ENCODE data around the gene C1orf52. TPM values are rescaled to one million over a fixed set of nuclear protein-coding genes. Genes with fewer than 3 reads are reported as not detected.

Gene C1orf52
- total RNA-seq, 2 experiments from 2014 or later, result 62.4 to 66.6 TPM

- H3K9me3 Mint-ChIP-seq, result no peaks in the 10 kb centered on the region
- ChIA-PET POLR2A (interaction anchor here (1.7 kb wide), 1 partner anchor 27 kb away, joined by 4 read pairs; no protein-coding TSS in a partner anchor), CTCF (interaction anchor here (0.6 kb wide), 2 partner anchors 121 to 179 kb away, joined by 3 to 5 read pairs; no protein-coding TSS in a partner anchor)
- no peak overlapping the region for H3K4me3 Mint-ChIP-seq
- Histone ChIP-seq H3K27me3 (ENCODE audit: control insufficient read depth in 1 of 2, insufficient read depth in 2 of 2, low read length in 2 of 2) (no peaks in the 10 kb centered on the region), H3K36me3 (ENCODE audit: insufficient read depth, low read length) (no peaks in the 10 kb centered on the region), H3K4me3 (ENCODE audit: low read length) (no peak overlapping the region), H3K27ac (ENCODE audit: low read depth in 1 of 2, low read length in 2 of 2) (no peak overlapping the region), H3K4me1 (ENCODE audit: insufficient read depth, low read length) (no peaks in the 10 kb centered on the region), H3K9me3 (ENCODE audit: control insufficient read depth in 1 of 2, insufficient read depth in 1 of 2, low read length in 2 of 2) (no peaks in the 10 kb centered on the region)
- H3K27me3 Mint-ChIP-seq, result no peaks in the 10 kb centered on the region
- no peak overlapping the region for H3K27ac Mint-ChIP-seq
- H3K4me1 Mint-ChIP-seq (ENCODE audit: low read depth), result no peaks in the 10 kb centered on the region
- ATAC-seq (ENCODE audit: poor library complexity), result no peak
- H3K36me3 Mint-ChIP-seq (ENCODE audit: low read depth), result no peaks in the 10 kb centered on the region
- no peak for DNase-seq
- no peak for TF ChIP-seq CTCF (IDR thresholded peaks at IDR 0.05)
- intact Hi-C loops (cut with DNase I, micrococcal nuclease), result no loop called here
Observed at GRCh38 chr1:85228972-85229371, 30.5 kb downstream of the C1orf52 start.

GRCh38 chr1:85225624-85226380, 33.7 kb downstream of the C1orf52 start:
- H3K4me3 Mint-ChIP-seq, result no peak overlapping the region
- no peaks in the 10 kb centered on the region for H3K36me3 Mint-ChIP-seq (ENCODE audit: low read depth)
- CTCF ChIA-PET, result interaction anchor here (1.2 kb wide), 1 partner anchor 10 kb away, joined by 3 read pairs; no protein-coding TSS in a partner anchor
- ATAC-seq (ENCODE audit: poor library complexity) (no peak), DNase-seq (no peak)
- intact Hi-C loops (cut with DNase I, micrococcal nuclease), result no loop called here
- no peaks in the 10 kb centered on the region for H3K9me3 ChIP-seq (ENCODE audit: control insufficient read depth in 1 of 2, insufficient read depth in 1 of 2, low read length in 2 of 2)
- no peaks in the 10 kb centered on the region for H3K27me3 Mint-ChIP-seq
- TF ChIP-seq CTCF (IDR thresholded peaks at IDR 0.05), result no peak
- no peaks in the 10 kb centered on the region for H3K4me1 Mint-ChIP-seq (ENCODE audit: low read depth)
- H3K9me3 Mint-ChIP-seq, result no peaks in the 10 kb centered on the region
- no peak overlapping the region for H3K27ac ChIP-seq (ENCODE audit: low read depth in 1 of 2, low read length in 2 of 2)
- no peaks in the 10 kb centered on the region for H3K4me1 ChIP-seq (ENCODE audit: insufficient read depth, low read length)
- H3K36me3 ChIP-seq (ENCODE audit: insufficient read depth, low read length), result no peaks in the 10 kb centered on the region
- H3K27ac Mint-ChIP-seq, result no peak overlapping the region
- POLR2A ChIA-PET, result no interaction called here
- H3K4me3 ChIP-seq (ENCODE audit: low read length), result no peak overlapping the region
- H3K27me3 ChIP-seq (ENCODE audit: control insufficient read depth in 1 of 2, insufficient read depth in 2 of 2, low read length in 2 of 2), result no peaks in the 10 kb centered on the region

- CTCF ChIA-PET, result interaction anchor here (1.2 kb wide), 1 partner anchor 9 kb away, joined by 3 read pairs; no protein-coding TSS in a partner anchor
- Histone ChIP-seq H3K9me3 (ENCODE audit: control insufficient read depth in 1 of 2, insufficient read depth in 1 of 2, low read length in 2 of 2) (no peaks in the 10 kb centered on the region), H3K36me3 (ENCODE audit: insufficient read depth, low read length) (no peaks in the 10 kb centered on the region), H3K4me3 (ENCODE audit: low read length) (no peak overlapping the region), H3K27ac (ENCODE audit: low read depth in 1 of 2, low read length in 2 of 2) (no peak overlapping the region), H3K4me1 (ENCODE audit: insufficient read depth, low read length) (no peaks in the 10 kb centered on the region), H3K27me3 (ENCODE audit: control insufficient read depth in 1 of 2, insufficient read depth in 2 of 2, low read length in 2 of 2) (no peaks in the 10 kb centered on the region)
- Mint-ChIP-seq H3K4me1 (ENCODE audit: low read depth) (no peaks in the 10 kb centered on the region), H3K27me3 (peaks cover 4% of the 10 kb centered on the region), H3K27ac (no peak overlapping the region), H3K9me3 (no peaks in the 10 kb centered on the region), H3K36me3 (ENCODE audit: low read depth) (no peaks in the 10 kb centered on the region), H3K4me3 (no peak overlapping the region)
- POLR2A ChIA-PET, result interaction anchor here (1.0 to 1.1 kb wide), 2 partner anchors 15 to 24 kb away, joined by 3 to 4 read pairs; partner anchors contain the start of gene SYDE2
- no peak for ATAC-seq (ENCODE audit: poor library complexity)
- intact Hi-C loops (cut with DNase I, micrococcal nuclease), result no loop called here
- no peak for DNase-seq
- TF ChIP-seq CTCF (IDR thresholded peaks at IDR 0.05), result no peak
Observed at GRCh38 chr1:85224734-85225623, 34.5 kb downstream of the C1orf52 start.

All from CD4-positive, alpha-beta T cell (primary cell).